ENCODE data around the gene UBE2I. TPM values are rescaled to one million over a fixed set of nuclear protein-coding genes. Genes with fewer than 3 reads are reported as not detected.

The UBE2I gene
- total and polyA plus RNA-seq, 2 donors from 2014 or later, result 62.2 to 97.1 TPM

DNA sequence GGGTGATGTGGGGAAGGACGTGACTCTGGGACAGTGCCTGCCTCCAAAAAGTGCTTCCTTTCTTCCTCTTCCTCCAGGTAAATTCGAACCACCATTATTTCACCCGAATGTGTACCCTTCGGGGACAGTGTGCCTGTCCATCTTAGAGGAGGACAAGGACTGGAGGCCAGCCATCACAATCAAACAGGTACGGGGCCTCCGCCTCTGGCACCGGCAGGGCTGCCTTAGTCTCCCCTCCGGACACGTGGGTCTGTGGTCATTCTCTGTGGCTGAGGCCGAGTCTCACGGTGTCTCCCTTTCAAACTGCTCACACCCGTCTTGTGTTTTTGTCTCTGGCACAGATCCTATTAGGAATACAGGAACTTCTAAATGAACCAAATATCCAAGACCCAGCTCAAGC, 10.7 kb downstream of the UBE2I start:
- H3K27ac ChIP-seq (ENCODE audit: low read depth in 2 of 2, low read length in 2 of 2), result no peak overlapping the region
- no peaks in the 10 kb centered on the region for H3K9me3 ChIP-seq (ENCODE audit: control insufficient read depth in 2 of 3, insufficient read depth in 1 of 3, low read length in 3 of 3)
- intact Hi-C loops (cut with DNase I), result no loop called here
- no peak overlapping the region for H3K9ac ChIP-seq (ENCODE audit: low read length in 3 of 3)
- no peak for FAIRE-seq
- no peak overlapping the region for H3K4me3 ChIP-seq (ENCODE audit: low read length in 3 of 3)
- no peaks in the 10 kb centered on the region for H3K4me1 ChIP-seq (ENCODE audit: control insufficient read depth in 2 of 3, insufficient read depth in 2 of 3, low read depth in 1 of 3, low read length in 3 of 3)
- TF ChIP-seq CTCF (IDR thresholded peaks at IDR 0.05; ENCODE audit: borderline replicate concordance, extremely low read depth, insufficient read depth), result no peak
- peaks cover 11 to 74% (median 40%) of the 10 kb centered on the region in 3 donors for H3K36me3 ChIP-seq (ENCODE audit: control insufficient read depth in 2 of 3, insufficient read depth in 3 of 3, low read length in 3 of 3)
- DNase-seq, result no peak
- H3K27me3 ChIP-seq (ENCODE audit: control insufficient read depth, insufficient read depth, low read length), result no peaks in the 10 kb centered on the region

- Histone ChIP-seq H3K4me1 (ENCODE audit: control insufficient read depth in 2 of 3, insufficient read depth in 2 of 3, low read depth in 1 of 3, low read length in 3 of 3) (no peaks in the 10 kb centered on the region), H3K27me3 (ENCODE audit: control insufficient read depth, insufficient read depth, low read length) (no peaks in the 10 kb centered on the region), H3K27ac (ENCODE audit: low read depth in 2 of 2, low read length in 2 of 2) (no peak overlapping the region), H3K9ac (ENCODE audit: low read length in 3 of 3) (no peak overlapping the region), H3K36me3 (ENCODE audit: control insufficient read depth in 2 of 3, insufficient read depth in 3 of 3, low read length in 3 of 3) (peaks cover 11 to 69% (median 36%) of the 10 kb centered on the region in 3 donors), H3K4me3 (ENCODE audit: low read length in 3 of 3) (no peak overlapping the region), H3K9me3 (ENCODE audit: control insufficient read depth in 2 of 3, insufficient read depth in 1 of 3, low read length in 3 of 3) (no peaks in the 10 kb centered on the region)
- intact Hi-C loops (cut with DNase I), result no loop called here
- no peak for TF ChIP-seq CTCF (IDR thresholded peaks at IDR 0.05; ENCODE audit: borderline replicate concordance, extremely low read depth, insufficient read depth)
- FAIRE-seq (no peak), DNase-seq (no peak)
Observed at GRCh38 chr16:1320658-1321240, 11.3 kb downstream of the UBE2I start.

DNA sequence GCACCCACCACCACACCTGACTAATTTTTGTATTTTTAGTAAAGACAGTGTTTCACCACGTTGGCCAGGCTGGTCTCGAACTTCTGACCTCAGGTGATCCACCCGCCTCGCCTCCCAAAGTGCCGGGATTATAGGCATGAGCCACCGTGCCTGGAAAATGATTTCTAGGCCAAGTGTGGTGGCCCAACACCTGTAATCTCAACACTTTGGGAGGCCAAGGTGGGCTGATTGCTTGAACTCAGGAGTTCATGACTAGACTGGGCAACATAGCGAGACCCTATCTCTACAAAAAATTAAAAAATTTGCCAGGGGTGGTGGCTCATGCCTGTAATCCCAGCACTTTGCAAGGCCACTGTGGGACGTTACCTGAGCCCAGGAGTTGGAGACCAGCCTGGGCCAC, 13.0 kb downstream of the UBE2I start:
- Histone ChIP-seq H3K4me3 (ENCODE audit: low read length in 3 of 3) (no peak overlapping the region), H3K9me3 (ENCODE audit: control insufficient read depth in 2 of 3, insufficient read depth in 1 of 3, low read length in 3 of 3) (no peaks in the 10 kb centered on the region), H3K27me3 (ENCODE audit: control insufficient read depth, insufficient read depth, low read length) (no peaks in the 10 kb centered on the region), H3K4me1 (ENCODE audit: control insufficient read depth in 2 of 3, insufficient read depth in 2 of 3, low read depth in 1 of 3, low read length in 3 of 3) (no peaks in the 10 kb centered on the region), H3K9ac (ENCODE audit: low read length in 3 of 3) (no peak overlapping the region), H3K36me3 (ENCODE audit: control insufficient read depth in 2 of 3, insufficient read depth in 3 of 3, low read length in 3 of 3) (peaks cover 8 to 59% (median 23%) of the 10 kb centered on the region in 3 donors), H3K27ac (ENCODE audit: low read depth in 2 of 2, low read length in 2 of 2) (no peak overlapping the region)
- intact Hi-C loops (cut with DNase I), result no loop called here
- FAIRE-seq (no peak), DNase-seq (no peak)
- no peak for TF ChIP-seq CTCF (IDR thresholded peaks at IDR 0.05; ENCODE audit: borderline replicate concordance, extremely low read depth, insufficient read depth)
